Activated CD4-positive, alpha-beta T cell treated with anti-CD3 and anti-CD28 coated beads for 36 hours (primary cell): ENCODE data around the gene MAMDC2. TPM values are rescaled to one million over a fixed set of nuclear protein-coding genes. Genes with fewer than 3 reads are reported as not detected.

ENCODE experiments used
- ATAC-seq: fragments of 200-7000 bp; cut with Tn5 transposase; one replicate; pipeline ENCODE4 v1.10.0; 2021; ENCODE audit warnings: mild to moderate bottlenecking, moderate library complexity
- CTCF ChIA-PET: fragments of 350-600 bp; sonication (Branson Sonifier 250); formaldehyde crosslinking; loops from one replicate; lab custom pipeline; 2021; ENCODE audit warnings: antibody characterized with exemption; lab: Charles Lee
- POLR2A ChIA-PET: fragments of 350-600 bp; sonication (Branson Sonifier 250); formaldehyde crosslinking; loops from one replicate; lab custom pipeline; 2021; ENCODE audit warnings: antibody characterized with exemption, inconsistent platforms; lab: Charles Lee
- DNase-seq: peaks from one replicate; pipeline ENCODE4 v3.0.0-alpha.2; 2020
- H3K27ac Mint-ChIP-seq: one replicate; pipeline ENCODE4 v1.8.0; 2021; ENCODE audit warnings: mixed read lengths
- H3K27me3 Mint-ChIP-seq: one replicate; pipeline ENCODE4 v1.8.0; 2021; ENCODE audit warnings: mixed read lengths
- H3K36me3 Mint-ChIP-seq: one replicate; pipeline ENCODE4 v1.8.0; 2021; ENCODE audit warnings: low read depth, mixed read lengths
- H3K4me1 Mint-ChIP-seq: one replicate; pipeline ENCODE4 v1.8.0; 2021; ENCODE audit warnings: mixed read lengths
- H3K4me3 Mint-ChIP-seq: one replicate; pipeline ENCODE4 v1.8.0; 2021; ENCODE audit warnings: mild to moderate bottlenecking, moderate library complexity, mixed read lengths
- H3K9me3 Mint-ChIP-seq: one replicate; pipeline ENCODE4 v1.8.0; 2021; ENCODE audit warnings: low read depth, mixed read lengths
- intact Hi-C, 2 experiments: fragments of 100-400 bp; cut with DNase I in 1 of 2; cut with micrococcal nuclease in 1 of 2; formaldehyde crosslinking; loops; one replicate each; pipeline versions ENCODE4 v1.14.2 to v1.15.1; 2022 to 2024; cut with DNase I, micrococcal nuclease
- total RNA-seq, 2 experiments: library from RNA; stranded (reverse); gene quantifications; one replicate each; pipeline ENCODE4 v1.2.3, GENCODE V29; 2021

MAMDC2 gene
- total RNA-seq, 2 experiments from 2014 or later: not detected

DNA sequence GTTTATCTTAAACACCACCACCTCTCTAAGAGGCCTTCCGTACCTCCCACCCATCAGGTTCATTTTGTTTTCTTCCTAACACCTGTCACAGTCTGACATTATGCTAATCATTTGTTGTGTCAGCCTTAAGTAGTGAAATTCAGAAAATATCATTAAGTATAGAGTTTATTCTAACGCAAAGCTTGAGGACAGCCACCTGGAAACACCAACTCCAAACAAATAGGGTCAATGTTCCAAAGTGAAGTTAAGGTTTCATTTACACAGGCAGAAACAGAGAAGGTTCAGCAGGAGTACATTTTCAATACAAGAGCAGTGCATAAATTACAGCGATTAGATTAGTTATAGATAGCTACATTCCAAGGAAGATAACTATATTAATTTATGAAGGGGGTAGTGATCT lies 213.9 kb downstream of the MAMDC2 start:
- ATAC-seq: no peak
- H3K4me3 Mint-ChIP-seq: peak overlapping the region; percentile 89
- H3K27me3 Mint-ChIP-seq: no peaks in the 10 kb centered on the region
- H3K27ac Mint-ChIP-seq: peak overlapping the region; percentile 96
- no peaks in the 10 kb centered on the region for H3K9me3 Mint-ChIP-seq
- CTCF ChIA-PET: interaction anchor here (1.0 kb wide), 1 partner anchor 345 kb away, joined by 5 read pairs; no protein-coding TSS in a partner anchor
- H3K4me1 Mint-ChIP-seq: peaks cover 48% of the 10 kb centered on the region
- H3K36me3 Mint-ChIP-seq: peaks cover 29% of the 10 kb centered on the region
- POLR2A ChIA-PET: interaction anchor here (0.6 kb wide), 1 partner anchor 752 kb away, joined by 3 read pairs; no protein-coding TSS in a partner anchor
- DNase-seq: no peak
- intact Hi-C loops: loop anchor here in 1 of 2 experiments (5.0 to 10.0 kb wide), 7 partner anchors 50 to 1655 kb away; partner anchors contain the start of genes ABHD17B, APBA1, C9orf85 and CFAP95

DNA sequence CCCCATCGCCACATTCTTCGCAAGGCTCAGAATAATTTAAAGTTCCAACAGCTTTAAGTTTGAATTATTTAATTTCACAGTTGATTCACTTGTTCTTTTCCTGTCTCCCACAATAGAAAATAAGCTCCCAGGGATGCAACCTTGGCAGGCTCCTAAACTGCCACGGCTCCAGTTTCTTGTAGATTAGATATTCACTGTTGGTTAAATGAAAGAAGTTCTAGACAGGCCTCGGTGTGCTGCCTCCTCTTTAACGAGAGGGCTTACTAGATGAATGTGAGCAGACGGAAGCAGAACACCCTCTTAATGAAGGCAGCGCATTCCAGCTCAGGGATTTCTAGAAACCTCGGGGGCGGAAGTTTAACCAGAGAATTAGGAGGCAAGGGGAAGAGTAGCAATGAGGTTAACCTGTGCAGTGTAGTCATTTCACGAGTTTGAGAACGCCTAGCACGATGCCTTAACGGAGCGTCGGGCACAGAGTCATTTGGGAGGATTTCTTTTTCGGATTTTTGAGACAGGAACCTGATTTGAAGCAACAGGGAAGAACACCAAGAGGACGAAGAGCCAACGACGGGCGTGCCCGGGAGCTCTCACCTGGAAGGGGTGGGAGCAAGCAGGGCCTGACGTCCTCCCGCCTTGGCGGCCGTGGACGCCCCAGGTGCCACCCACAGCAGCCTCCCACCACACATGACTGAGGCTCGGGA lies 214.5 kb downstream of the MAMDC2 start:
- peak; percentile 61 for ATAC-seq
- no peaks in the 10 kb centered on the region for H3K27me3 Mint-ChIP-seq
- peaks cover 31% of the 10 kb centered on the region for H3K36me3 Mint-ChIP-seq
- no peaks in the 10 kb centered on the region for H3K9me3 Mint-ChIP-seq
- ChIA-PET POLR2A (interaction anchor here (0.6 kb wide), 1 partner anchor 751 kb away, joined by 3 read pairs; no protein-coding TSS in a partner anchor), CTCF (interaction anchor here (1.0 kb wide), 1 partner anchor 344 kb away, joined by 5 read pairs; no protein-coding TSS in a partner anchor)
- peak overlapping the region; percentile 89 for H3K4me3 Mint-ChIP-seq
- H3K27ac Mint-ChIP-seq: peak overlapping the region; percentile 96
- H3K4me1 Mint-ChIP-seq: peaks cover 54% of the 10 kb centered on the region
- intact Hi-C loops: loop anchor here (1.0 to 10.0 kb wide), 9 partner anchors 49 to 1654 kb away; partner anchors contain the start of genes ABHD17B (in 1 of the 2), APBA1 (in 1 of the 2), C9orf85 (in 1 of the 2) and CFAP95 (in 1 of the 2)
- DNase-seq: peak; percentile 61

DNA sequence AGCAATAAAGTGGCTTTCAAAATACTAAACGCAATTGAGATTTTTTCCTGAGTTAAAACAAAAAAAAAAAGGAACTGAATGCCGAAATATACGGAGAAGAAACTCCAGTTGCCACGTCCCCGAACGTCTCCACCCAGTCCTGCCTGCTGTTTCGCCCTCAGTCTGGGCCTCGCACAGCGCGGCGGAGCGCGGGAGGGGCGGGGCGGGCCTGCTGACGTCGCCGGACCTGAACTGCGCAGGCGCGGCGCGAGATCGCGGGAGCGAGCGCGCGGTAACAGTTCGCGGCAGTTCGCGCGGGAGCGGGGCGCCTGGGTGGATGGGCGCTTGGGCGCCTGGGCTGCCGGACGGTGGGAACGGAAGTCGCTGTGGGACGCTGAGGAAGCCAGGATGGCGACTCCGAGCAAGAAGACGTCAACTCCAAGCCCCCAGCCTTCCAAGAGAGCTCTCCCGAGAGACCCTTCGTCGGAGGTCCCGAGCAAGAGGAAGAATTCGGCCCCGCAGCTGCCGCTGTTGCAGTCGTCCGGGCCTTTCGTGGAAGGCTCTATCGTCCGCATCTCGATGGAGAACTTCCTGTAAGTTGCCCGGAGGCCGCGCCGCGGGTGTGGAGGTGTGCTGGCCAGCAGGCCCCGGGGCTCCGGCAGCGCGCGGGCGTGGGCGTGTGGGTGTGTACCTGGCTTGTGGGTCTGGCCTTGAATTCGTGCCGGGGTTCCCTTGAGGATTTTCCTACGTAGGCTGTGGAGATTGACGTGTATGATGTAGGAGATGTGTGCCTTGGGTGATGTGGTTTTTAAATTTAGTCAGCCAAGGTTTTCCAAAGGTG lies 215.3 kb downstream of the MAMDC2 start, which contains the start of gene SMC5:
Gene SMC5, plus strand, starts transcription at position 287 of the 820 bp plus-strand sequence. Its CDS starts 101 bp downstream, at position 388.
- Mint-ChIP-seq H3K9me3 (no peaks in the 10 kb centered on the region), H3K4me3 (peak within 1 kb of the TSS; percentile 89), H3K4me1 (peaks cover 54% of the 10 kb centered on the region), H3K36me3 (peaks cover 31% of the 10 kb centered on the region), H3K27ac (peak within 1 kb of the TSS; percentile 96), H3K27me3 (no peaks in the 10 kb centered on the region)
- ATAC-seq (peak; percentile 83), DNase-seq (peak; percentile 92)
- ChIA-PET POLR2A (no interaction called here), CTCF (no interaction called here)
- intact Hi-C loops: loop anchor here (1.0 to 10.0 kb wide), 11 partner anchors 48 to 1653 kb away; partner anchors contain the start of genes ABHD17B (in 1 of the 2), APBA1 (in 1 of the 2), C9orf85 (in 1 of the 2) and CFAP95 (in 1 of the 2)

DNA sequence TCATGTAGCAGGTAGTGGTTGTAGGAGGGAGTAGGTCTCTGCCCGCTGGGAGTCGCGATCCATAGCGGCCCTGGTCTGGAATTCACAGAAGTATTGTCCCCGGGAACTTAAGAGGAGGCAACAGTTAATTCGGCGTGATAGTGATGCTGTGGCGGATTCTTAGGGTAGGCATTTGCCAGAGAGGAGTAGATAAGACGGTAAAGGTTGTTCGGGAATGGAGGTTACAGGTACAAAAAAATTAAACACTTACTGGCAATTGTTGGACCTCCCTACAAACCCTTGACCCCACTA lies 215.8 kb downstream of the MAMDC2 start:
- Mint-ChIP-seq H3K36me3 (peaks cover 33% of the 10 kb centered on the region), H3K4me3 (peak overlapping the region; percentile 89), H3K27me3 (no peaks in the 10 kb centered on the region), H3K27ac (peak overlapping the region; percentile 96), H3K9me3 (no peaks in the 10 kb centered on the region), H3K4me1 (peaks cover 54% of the 10 kb centered on the region)
- ChIA-PET POLR2A (interaction anchor here (0.7 kb wide), 1 partner anchor 151 kb away, joined by 3 read pairs; no protein-coding TSS in a partner anchor), CTCF (interaction anchor here (0.6 kb wide), 1 partner anchor 64 kb away, joined by 3 read pairs; no protein-coding TSS in a partner anchor)
- no peak for DNase-seq
- no peak for ATAC-seq
- intact Hi-C loops: loop anchor here in 1 of 2 experiments (1.0 to 10.0 kb wide), 10 partner anchors 48 to 1653 kb away; partner anchors contain the start of genes ABHD17B, APBA1, C9orf85 and CFAP95

DNA sequence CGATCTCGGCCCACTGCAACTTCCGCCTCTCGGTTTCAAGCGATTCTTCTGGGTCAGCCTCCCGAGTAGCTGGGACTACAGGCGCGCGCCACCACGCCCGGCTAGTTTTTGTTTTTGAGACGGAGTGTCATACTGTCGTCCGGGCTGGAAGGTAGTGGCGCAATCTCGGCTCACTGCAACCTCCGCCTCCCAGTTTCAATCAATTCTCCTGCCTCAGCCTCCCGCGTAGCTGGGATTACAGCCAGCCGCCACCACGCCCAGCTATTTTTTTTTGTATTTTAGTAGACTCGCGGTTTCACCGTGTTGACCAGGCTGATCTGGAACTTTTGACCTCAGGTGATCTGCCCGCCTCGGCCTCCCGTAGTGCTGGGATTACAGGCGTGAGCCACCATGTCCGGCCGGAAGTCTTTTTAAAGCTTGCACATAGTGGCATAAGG lies 216.4 kb downstream of the MAMDC2 start:
- H3K27ac Mint-ChIP-seq: peak overlapping the region; percentile 96
- no peak for ATAC-seq
- peak overlapping the region; percentile 89 for H3K4me3 Mint-ChIP-seq
- H3K9me3 Mint-ChIP-seq: no peaks in the 10 kb centered on the region
- POLR2A ChIA-PET: interaction anchor here (0.7 to 1.0 kb wide), 2 partner anchors 150 to 1224 kb away, joined by 3 read pairs; partner anchors contain the start of gene FXN
- peaks cover 57% of the 10 kb centered on the region for H3K4me1 Mint-ChIP-seq
- CTCF ChIA-PET: interaction anchor here (0.6 to 0.9 kb wide), 2 partner anchors 64 to 81 kb away, joined by 3 read pairs; no protein-coding TSS in a partner anchor
- intact Hi-C loops: loop anchor here in 1 of 2 experiments (5.0 kb wide), 1 partner anchor 1507 kb away; the partner anchor contains the start of gene CEMIP2
- H3K27me3 Mint-ChIP-seq: no peaks in the 10 kb centered on the region
- peaks cover 39% of the 10 kb centered on the region for H3K36me3 Mint-ChIP-seq
- no peak for DNase-seq

DNA sequence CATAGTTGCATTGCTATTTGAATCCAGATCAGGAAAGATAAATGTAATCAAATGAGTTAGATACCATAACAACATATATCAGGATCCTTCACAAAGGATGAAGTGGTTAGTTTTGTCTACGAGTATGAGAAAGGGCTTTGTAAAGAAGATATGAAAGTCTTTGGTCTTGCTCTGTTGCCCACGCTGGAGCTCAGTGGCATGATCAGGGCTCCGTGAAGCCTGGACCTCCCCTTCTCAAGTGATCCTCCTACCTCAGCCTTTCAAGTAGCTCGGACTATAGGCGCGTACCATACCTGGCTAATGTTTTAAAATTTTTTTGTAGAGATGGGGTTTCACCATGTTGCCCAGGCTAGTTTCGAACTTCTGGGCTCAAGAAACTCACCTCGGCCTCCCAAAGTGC lies 217.0 kb downstream of the MAMDC2 start:
- ChIA-PET POLR2A (interaction anchor here (1.0 kb wide), 1 partner anchor 1225 kb away, joined by 3 read pairs; the partner anchor contains the start of gene FXN), CTCF (interaction anchor here (0.9 kb wide), 1 partner anchor 80 kb away, joined by 3 read pairs; no protein-coding TSS in a partner anchor)
- DNase-seq (no peak), ATAC-seq (no peak)
- peak overlapping the region; percentile 89 for H3K4me3 Mint-ChIP-seq
- H3K27ac Mint-ChIP-seq: peak overlapping the region; percentile 96
- H3K4me1 Mint-ChIP-seq: peaks cover 57% of the 10 kb centered on the region
- H3K9me3 Mint-ChIP-seq: no peaks in the 10 kb centered on the region
- H3K36me3 Mint-ChIP-seq: peaks cover 41% of the 10 kb centered on the region
- no peaks in the 10 kb centered on the region for H3K27me3 Mint-ChIP-seq
- intact Hi-C loops: loop anchor here in 1 of 2 experiments (5.0 kb wide), 1 partner anchor 1507 kb away; the partner anchor contains the start of gene CEMIP2

DNA sequence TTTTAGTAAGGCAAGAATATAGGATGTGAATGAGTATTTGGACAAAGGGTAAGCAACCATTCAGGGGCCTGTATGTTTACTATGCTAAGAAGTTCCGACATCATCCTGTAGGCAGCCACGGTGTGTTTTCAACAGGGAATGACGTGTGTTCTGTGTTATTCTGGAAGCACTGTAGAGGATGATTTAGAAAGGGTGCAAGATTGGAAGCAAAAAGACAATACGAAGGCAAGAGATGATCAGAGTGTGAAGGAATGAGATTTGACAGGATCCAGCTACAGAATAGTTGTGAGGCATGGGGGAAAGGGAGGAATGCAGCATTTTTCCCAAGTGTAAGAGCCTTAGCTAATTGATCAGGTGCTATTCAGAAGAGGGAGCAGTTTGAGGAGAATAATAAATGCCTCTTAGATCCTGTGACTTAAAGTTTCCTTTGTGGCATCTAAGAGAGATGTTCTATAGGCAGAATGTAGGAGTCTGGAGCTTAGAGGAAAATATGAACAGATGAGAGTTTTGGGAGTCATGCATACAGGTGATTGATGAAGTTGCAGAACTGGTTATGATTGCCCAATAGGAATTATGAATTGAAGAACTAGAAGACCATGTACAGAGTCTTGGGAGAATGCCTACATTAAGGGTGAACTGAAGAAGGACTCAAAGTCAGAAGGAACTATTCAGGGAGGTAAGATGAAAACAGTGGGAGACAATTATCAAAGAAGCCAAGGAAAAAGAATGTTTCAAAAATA lies 217.7 kb downstream of the MAMDC2 start:
- POLR2A ChIA-PET: no interaction called here
- DNase-seq: no peak
- intact Hi-C loops: loop anchor here in 1 of 2 experiments (5.0 kb wide), 1 partner anchor 1506 kb away; the partner anchor contains the start of gene CEMIP2
- Mint-ChIP-seq H3K27me3 (no peaks in the 10 kb centered on the region), H3K36me3 (peaks cover 45% of the 10 kb centered on the region), H3K27ac (peak overlapping the region; percentile 59), H3K9me3 (no peaks in the 10 kb centered on the region), H3K4me1 (peaks cover 55% of the 10 kb centered on the region), H3K4me3 (peak overlapping the region; percentile 89)
- ATAC-seq: no peak
- CTCF ChIA-PET: interaction anchor here (0.9 kb wide), 1 partner anchor 79 kb away, joined by 3 read pairs; no protein-coding TSS in a partner anchor

DNA sequence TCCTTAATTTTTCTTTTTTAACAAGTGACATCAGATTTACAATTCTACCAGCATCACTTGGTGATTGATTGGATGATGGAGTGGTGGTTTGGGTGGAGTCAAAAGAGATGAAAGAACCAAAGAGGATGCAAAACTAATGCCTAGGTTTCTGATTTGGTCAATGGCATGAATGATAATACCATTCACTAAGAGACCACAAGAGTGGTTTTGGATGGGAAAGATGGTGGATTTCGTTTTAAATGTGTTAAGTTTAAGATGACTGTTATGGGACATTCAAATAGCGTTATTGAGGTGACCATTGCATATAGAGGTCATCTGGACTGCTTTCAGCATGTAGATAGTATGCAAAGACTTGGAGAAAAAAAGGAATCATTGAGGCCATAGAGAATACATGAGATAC lies 218.7 kb downstream of the MAMDC2 start:
- Mint-ChIP-seq H3K27ac (peak overlapping the region; percentile 59), H3K36me3 (peaks cover 48% of the 10 kb centered on the region), H3K9me3 (no peaks in the 10 kb centered on the region), H3K27me3 (no peaks in the 10 kb centered on the region), H3K4me3 (peak overlapping the region; percentile 89), H3K4me1 (peaks cover 55% of the 10 kb centered on the region)
- DNase-seq (no peak), ATAC-seq (peak; percentile 9)
- ChIA-PET CTCF (no interaction called here), POLR2A (no interaction called here)
- intact Hi-C loops: loop anchor here in 1 of 2 experiments (5.0 kb wide), 1 partner anchor 1505 kb away; the partner anchor contains the start of gene CEMIP2

DNA sequence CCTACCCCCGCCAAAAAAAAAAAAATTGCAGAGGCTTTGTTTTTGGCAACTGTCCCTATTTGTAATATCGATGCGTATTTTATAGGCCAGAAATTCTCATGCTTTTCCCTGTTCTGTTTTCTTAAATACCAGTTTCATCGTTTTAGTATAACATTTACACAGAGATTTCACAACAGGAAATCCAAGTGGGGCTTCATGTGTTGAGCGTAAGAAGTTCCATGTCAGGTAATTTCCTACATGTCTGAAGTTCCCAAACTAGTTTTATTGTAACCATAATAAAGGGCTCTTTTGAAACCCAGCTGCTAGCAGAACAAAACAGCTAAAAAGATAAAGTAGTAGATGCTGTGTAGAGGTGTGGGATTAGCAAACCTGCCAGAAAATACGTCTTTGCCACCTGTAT lies 219.3 kb downstream of the MAMDC2 start:
- H3K27ac Mint-ChIP-seq: no peak overlapping the region
- H3K4me3 Mint-ChIP-seq: peak overlapping the region; percentile 89
- H3K36me3 Mint-ChIP-seq: peaks cover 53% of the 10 kb centered on the region
- H3K4me1 Mint-ChIP-seq: peaks cover 54% of the 10 kb centered on the region
- ChIA-PET CTCF (interaction anchor here (0.7 to 1.2 kb wide), 3 partner anchors 10 to 339 kb away, joined by 3 to 8 read pairs (median 3); no protein-coding TSS in a partner anchor), POLR2A (interaction anchor here (0.9 kb wide), 1 partner anchor 14 kb away, joined by 3 read pairs; no protein-coding TSS in a partner anchor)
- no peaks in the 10 kb centered on the region for H3K9me3 Mint-ChIP-seq
- ATAC-seq (no peak), DNase-seq (no peak)
- no peaks in the 10 kb centered on the region for H3K27me3 Mint-ChIP-seq
- intact Hi-C loops: loop anchor here in 1 of 2 experiments (5.0 kb wide), 1 partner anchor 1504 kb away; the partner anchor contains the start of gene CEMIP2
